ENCODE results near the gene SLC36A3.
A peak's percentile ranks its signal among the peaks of the same experiment; 100 is the strongest.
"Not testable (repeated sequence)": the region's sequence is repeated elsewhere in the genome, so short reads cannot be mapped to it uniquely, and the experiment has no call there.

The SLC36A3 gene

GRCh38 chr5:151238303-151238741 is 65.2 kb downstream of the SLC36A3 start:
- H3K4me3 ChIP-seq (ENCODE audit: low read depth, low read length), result no peak overlapping the region
- no peak for DNase-seq (ENCODE audit: low read depth, low spot score)
- in situ Hi-C loops (cut with HindIII; ENCODE audit: low sequenced_read_pairs), result no loop called here
- no peak for TF ChIP-seq CTCF (IDR thresholded peaks at IDR 0.05; ENCODE audit: low read depth, low read length)

GRCh38 chr5:151237685-151238084 is 65.9 kb downstream of the SLC36A3 start:
- TF ChIP-seq CTCF (IDR thresholded peaks at IDR 0.05; ENCODE audit: low read depth, low read length), result no peak
- H3K4me3 ChIP-seq (ENCODE audit: low read depth, low read length), result no peak overlapping the region
- no peak for DNase-seq (ENCODE audit: low read depth, low spot score)
- in situ Hi-C loops (cut with HindIII; ENCODE audit: low sequenced_read_pairs), result no loop called here

GRCh38 chr5:151236888-151237287 is 66.7 kb downstream of the SLC36A3 start:
- in situ Hi-C loops (cut with HindIII; ENCODE audit: low sequenced_read_pairs), result no loop called here
- H3K4me3 ChIP-seq (ENCODE audit: low read depth, low read length), result no peak overlapping the region
- DNase-seq (ENCODE audit: low read depth, low spot score), result no peak
- TF ChIP-seq CTCF (IDR thresholded peaks at IDR 0.05; ENCODE audit: low read depth, low read length), result no peak

- in situ Hi-C loops (cut with HindIII; ENCODE audit: low sequenced_read_pairs); H3K4me3 ChIP-seq (ENCODE audit: low read depth, low read length); DNase-seq (ENCODE audit: low read depth, low spot score): not testable (repeated sequence)
These were observed 68.4 kb downstream of the SLC36A3 start for GRCh38 chr5:151235239-151235571.

- DNase-seq (ENCODE audit: low read depth, low spot score), result peak; percentile 50
- TF ChIP-seq CTCF (IDR thresholded peaks at IDR 0.05; ENCODE audit: low read depth, low read length), result no peak
- in situ Hi-C loops (cut with HindIII; ENCODE audit: low sequenced_read_pairs), result no loop called here
- H3K4me3 ChIP-seq (ENCODE audit: low read depth, low read length), result no peak overlapping the region
These were observed 68.9 kb downstream of the SLC36A3 start for GRCh38 chr5:151234476-151235238.

- no peak for TF ChIP-seq CTCF (IDR thresholded peaks at IDR 0.05; ENCODE audit: low read depth, low read length)
- in situ Hi-C loops (cut with HindIII; ENCODE audit: low sequenced_read_pairs), result no loop called here
- no peak for DNase-seq (ENCODE audit: low read depth, low spot score)
- no peak overlapping the region for H3K4me3 ChIP-seq (ENCODE audit: low read depth, low read length)
These were observed 69.9 kb downstream of the SLC36A3 start for GRCh38 chr5:151233616-151234085.

GRCh38 chr5:151231359-151231758 is 72.2 kb downstream of the SLC36A3 start:
- no peak for TF ChIP-seq CTCF (IDR thresholded peaks at IDR 0.05; ENCODE audit: low read depth, low read length)

More at GRCh38 chr5:151231359-151231758, 72.2 kb downstream of the SLC36A3 start:
- no peak overlapping the region for H3K4me3 ChIP-seq (ENCODE audit: low read depth, low read length)
- DNase-seq (ENCODE audit: low read depth, low spot score), result no peak
- in situ Hi-C loops (cut with HindIII; ENCODE audit: low sequenced_read_pairs), result no loop called here

Data from astrocyte of the spinal cord (primary cell).